NCI-H2029 treated with DMSO at 0.1 percent for 48 hours (cell line): Measurements from ENCODE around the gene ADAMTS7.
"Not testable (repeated sequence)": the region's sequence is repeated elsewhere in the genome, so short reads cannot be mapped to it uniquely, and the experiment has no call there.

Experiments used
- DNase-seq: peaks from one replicate; lab custom pipeline; 2025; lab: John Stamatoyannopoulos, UW

Gene ADAMTS7

GRCh38 chr15:78831229-78832207, 20.3 kb upstream of the ADAMTS7 start:
- no peak for DNase-seq

DNA sequence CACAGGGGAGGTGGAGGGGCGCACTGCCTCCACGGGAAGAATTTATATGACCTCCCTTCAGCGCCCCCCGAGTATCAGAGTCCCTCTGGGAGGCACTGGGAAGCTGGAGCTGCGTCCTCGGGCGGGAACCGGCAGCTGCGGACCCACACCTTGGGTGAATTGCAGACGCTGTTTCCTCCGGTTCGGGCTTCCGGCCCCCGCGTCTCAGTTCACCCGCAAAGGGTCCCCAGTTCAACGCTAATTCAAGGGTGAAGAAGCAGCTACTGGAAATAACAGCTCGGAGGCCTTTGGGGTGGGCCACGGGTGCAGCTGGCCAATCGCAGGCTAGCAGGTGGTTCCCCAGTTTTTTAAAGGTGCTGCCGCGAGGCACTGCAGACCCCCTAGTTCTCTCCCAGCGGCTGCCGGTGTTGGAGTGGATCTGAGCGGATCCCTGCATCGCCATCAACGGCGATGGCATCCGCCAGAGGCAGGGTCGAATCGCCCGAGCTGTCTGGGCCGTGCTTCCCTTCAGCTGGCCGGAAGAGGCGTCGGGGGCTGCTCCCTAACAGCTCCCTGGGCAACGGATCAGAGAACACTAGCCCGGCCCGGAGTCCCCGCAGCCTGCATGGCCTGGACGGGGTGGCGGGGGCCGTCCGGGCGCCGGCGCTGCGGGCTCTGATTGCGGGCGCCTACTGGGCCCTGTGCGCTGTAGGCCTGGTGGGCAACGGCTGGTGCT, 19.4 kb upstream of the ADAMTS7 start:
- DNase-seq = no peak

- no peak for DNase-seq
These were observed 17.7 kb upstream of the ADAMTS7 start for GRCh38 chr15:78828920-78829319.

GRCh38 chr15:78822514-78822913, 11.2 kb upstream of the ADAMTS7 start:
- DNase-seq = no peak

- no peak for DNase-seq
These were observed 540 bp upstream of the ADAMTS7 start for GRCh38 chr15:78811825-78812183.

DNA sequence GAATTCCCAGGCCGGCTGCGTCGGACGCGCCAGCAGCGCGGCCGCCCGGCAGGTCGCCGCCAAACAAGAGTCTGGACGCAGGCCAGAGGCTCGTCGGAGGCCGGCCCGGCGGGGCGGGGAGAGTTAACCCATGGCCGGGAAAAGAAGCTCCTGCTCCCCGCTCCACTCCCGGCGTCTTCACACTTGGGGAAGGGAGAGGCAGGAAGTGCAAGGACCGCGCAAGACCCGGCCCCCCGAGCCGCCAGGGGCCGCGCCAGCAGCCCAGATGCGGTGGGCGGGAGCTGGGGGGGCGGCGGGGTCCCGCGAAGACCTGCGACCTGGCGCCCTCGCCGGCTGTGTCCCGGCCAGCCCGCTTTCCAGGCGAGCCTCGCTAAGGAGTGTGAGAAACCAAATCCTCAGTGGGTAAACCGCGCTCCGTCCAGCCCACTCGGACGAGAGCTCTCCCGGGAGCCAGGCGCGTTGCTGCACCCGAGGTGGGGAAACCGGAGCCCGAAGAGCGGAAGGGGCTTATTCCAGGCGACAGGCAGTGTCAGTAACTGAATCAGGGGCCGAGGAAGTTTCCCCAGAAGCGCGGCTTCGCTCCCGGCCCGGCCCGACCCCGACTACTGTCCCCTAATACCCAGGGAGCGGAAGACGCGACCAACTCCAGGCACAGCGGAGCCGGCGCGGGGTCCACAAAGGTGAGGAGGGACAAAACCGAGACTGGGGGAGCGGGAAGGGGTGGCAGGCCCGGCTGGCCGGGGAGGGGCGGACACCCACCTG, 721 bp downstream of the ADAMTS7 start:
- DNase-seq = no peak

DNA sequence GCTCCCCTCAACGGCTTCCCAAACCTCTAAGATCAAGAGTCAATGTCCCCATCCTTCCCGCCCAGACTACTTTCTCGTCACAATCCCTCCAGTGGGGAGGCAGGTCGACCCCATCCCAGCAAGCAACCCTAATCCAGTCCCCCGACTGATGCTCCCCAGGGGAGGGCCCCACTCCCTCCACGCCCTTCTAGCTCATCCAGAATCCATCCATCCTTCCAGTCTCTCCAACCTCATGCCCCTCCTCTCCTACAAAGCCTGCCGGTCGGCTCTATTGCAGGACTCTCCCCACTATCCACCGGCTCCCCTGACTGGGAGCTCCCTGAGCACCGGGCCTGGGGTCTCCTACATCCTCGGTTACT, 1.3 kb downstream of the ADAMTS7 start:
- no peak for DNase-seq

DNA sequence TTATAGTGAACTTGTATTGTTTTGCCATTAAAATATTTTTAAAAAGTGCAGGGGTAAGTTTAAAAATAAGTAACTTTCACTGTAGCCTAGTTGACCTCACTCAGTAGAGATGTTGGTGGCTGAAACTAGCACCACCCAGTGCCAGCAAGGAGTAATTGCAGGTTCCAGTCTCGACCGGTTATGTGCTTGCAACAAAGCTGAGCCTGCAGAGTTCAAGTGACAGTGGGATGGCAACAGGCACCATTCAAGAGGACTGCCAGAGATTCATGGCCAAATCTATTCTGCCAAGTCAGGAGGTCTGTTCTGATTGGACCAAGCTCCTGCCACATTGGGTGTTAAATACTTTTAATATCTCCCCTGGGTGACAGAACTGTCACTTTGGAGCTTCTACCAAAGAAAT, 2.7 kb downstream of the ADAMTS7 start:
- no peak for DNase-seq

GRCh38 chr15:78807359-78807758, 3.9 kb downstream of the ADAMTS7 start:
- no peak for DNase-seq

GRCh38 chr15:78804391-78804792, 6.9 kb downstream of the ADAMTS7 start:
- no peak for DNase-seq

DNA sequence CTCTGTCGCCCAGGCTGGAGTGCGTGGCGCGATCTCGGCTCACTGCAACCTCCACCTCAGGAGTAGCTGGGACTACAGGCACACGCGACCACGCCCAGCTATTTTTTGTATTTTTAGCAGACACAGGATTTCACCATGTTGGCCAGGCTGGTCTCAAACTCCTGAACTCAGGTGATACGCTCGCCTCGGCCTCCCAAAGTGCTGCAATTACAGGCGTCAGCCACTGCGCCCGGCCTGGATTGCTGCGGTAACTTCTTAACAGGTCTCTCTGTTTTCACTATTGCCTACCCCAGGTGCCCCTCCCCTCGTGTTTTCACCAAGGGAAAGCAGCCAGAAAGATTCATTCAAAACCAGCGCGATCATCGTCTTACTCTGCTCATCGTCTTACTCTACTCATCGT, 10.5 kb downstream of the ADAMTS7 start:
- DNase-seq = no peak

GRCh38 chr15:78800189-78800588, 11.1 kb downstream of the ADAMTS7 start:
- no peak for DNase-seq

GRCh38 chr15:78799102-78799501, 12.2 kb downstream of the ADAMTS7 start:
- DNase-seq = not testable (repeated sequence)

- DNase-seq = not testable (repeated sequence)
These were observed 12.9 kb downstream of the ADAMTS7 start for GRCh38 chr15:78798355-78798754.

DNA sequence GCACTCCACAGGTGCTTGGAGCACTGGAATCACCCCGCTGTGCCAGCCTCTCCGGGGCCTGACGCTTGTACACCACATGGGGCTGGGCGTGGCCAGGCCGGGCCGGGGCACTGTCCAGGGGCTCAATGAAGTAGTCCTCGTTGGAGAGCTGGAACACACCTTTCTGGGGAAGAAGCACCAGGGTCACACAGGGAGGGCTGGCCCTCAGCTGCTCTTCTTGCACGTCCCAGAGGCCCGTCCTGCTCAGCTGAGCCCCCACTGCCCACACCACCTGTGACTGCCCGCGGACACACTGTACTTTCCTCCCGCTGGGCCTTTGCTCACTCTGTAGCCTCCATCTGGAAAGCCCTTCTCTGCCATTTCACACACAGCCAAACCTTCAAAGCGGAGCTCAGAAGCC, 13.3 kb downstream of the ADAMTS7 start:
- DNase-seq = no peak

DNA sequence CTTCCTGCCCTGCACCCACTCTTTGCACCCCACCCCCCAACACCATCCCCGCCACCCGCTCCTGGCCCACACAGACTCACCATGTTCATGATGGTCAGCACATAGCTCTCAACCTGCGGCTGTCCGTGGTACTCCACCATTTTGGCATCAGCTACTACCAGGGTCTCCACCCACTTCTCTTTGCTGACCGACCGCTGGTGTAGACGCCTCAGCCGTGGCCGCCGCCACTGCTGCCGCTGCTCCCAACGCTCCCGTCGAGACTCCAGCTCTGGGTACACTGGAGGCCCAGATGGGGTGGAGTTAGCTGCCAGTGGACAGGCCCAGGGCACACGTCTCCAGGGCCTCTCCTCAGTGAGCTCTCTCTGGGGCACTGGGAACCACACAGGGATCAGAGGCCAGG, 14.8 kb downstream of the ADAMTS7 start:
- no peak for DNase-seq

DNA sequence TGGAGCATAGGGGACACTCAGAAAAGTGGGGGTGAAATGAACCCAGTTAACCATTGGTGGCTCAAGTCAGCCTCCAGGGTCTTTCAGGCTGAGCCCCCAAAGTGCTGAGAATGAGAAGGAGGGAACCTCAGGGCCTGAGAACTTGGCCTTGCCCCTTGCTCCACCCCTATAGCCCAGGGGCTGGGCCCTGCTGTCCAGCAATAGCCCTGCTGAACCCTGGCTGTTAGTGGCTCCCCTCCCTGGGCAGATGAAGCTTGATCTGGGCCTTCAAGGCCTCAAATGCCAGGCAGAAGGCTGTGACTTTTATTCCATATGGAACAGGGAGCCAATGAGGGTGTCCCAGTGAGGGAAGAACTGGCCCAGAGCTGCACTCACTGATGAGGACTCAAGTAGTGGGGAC, 16.2 kb downstream of the ADAMTS7 start:
- no peak for DNase-seq

- DNase-seq = not testable (repeated sequence)
These were observed 16.8 kb downstream of the ADAMTS7 start for GRCh38 chr15:78794446-78794845.

- no peak for DNase-seq
These were observed 19.9 kb downstream of the ADAMTS7 start for GRCh38 chr15:78791357-78791756.

- no peak for DNase-seq
These were observed 21.2 kb downstream of the ADAMTS7 start for GRCh38 chr15:78790027-78790426.

DNA sequence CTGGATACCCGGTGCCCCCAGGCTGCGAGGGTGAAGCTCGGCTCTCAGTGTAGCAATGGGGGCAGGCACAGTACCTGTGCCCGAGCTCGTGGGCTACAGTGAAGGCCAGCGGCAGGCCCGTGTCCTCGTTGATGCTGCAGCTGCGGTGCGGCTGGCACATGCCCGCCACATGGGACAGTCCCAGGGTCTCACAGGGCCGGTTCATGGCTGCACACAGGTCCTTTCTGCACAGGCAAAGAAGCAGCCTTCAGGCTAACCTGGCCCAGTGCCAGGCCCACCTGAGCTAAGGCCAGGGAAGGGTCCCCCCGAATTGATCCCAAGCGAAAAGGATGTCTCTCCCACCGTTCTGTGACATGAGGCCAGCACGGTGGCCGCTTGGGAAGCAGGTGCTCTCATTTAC, 21.6 kb downstream of the ADAMTS7 start:
- DNase-seq = no peak

GRCh38 chr15:78788016-78788660, 23.1 kb downstream of the ADAMTS7 start:
- DNase-seq = no peak
